Breast epithelium (tissue), 4 donors: ENCODE data around the gene CHURC1. TPM values are rescaled to one million over a fixed set of nuclear protein-coding genes. Genes with fewer than 3 reads are reported as not detected.

Source experiments
- DNase-seq, 2 donors: peaks; one replicate each; pipeline ENCODE4 v3.0.0-alpha.2; 2019; ENCODE audit warnings: low spot score in 2 of 2
- H3K27ac ChIP-seq, 2 donors: fragments of 200-600 bp; sonication (generic) in 1 of 2; one replicate each; pipeline ENCODE4 v1.5.1; 2016 to 2019; ENCODE audit warnings: mild to moderate bottlenecking in 1 of 2
- H3K27me3 ChIP-seq, 2 donors: fragments of 200-600 bp; sonication (generic) in 1 of 2; one replicate each; pipeline versions ENCODE4 v1.5.1 to v1.6.0; 2017 to 2019; ENCODE audit warnings: control low read depth in 1 of 2, mild to moderate bottlenecking in 1 of 2
- H3K36me3 ChIP-seq: fragments of 200-600 bp; one replicate; pipeline ENCODE4 v1.5.1; 2019
- H3K4me1 ChIP-seq, 2 donors: fragments of 200-600 bp; sonication (generic); one replicate each; pipeline ENCODE4 v1.5.1; 2016 to 2019; ENCODE audit warnings: control low read depth in 1 of 2
- H3K4me3 ChIP-seq, 3 donors: fragments of 200-600 bp; sonication (generic); 1 replicate in 2 of 3; 2 replicates in 1 of 3; pipeline ENCODE4 v1.5.1; 2016 to 2019; ENCODE audit warnings: mild to moderate bottlenecking in 3 of 3, moderate library complexity in 2 of 3
- H3K9me3 ChIP-seq, 2 donors: fragments of 200-600 bp; sonication (generic) in 1 of 2; one replicate each; pipeline ENCODE4 v1.5.1; 2016 to 2019; ENCODE audit warnings: control low read depth in 1 of 2
- CTCF ChIP-seq, 3 donors: fragments of 450-650 bp; IDR thresholded peaks; one replicate each; pipeline ENCODE4 v1.5.1; 2016 to 2017; ENCODE audit warnings: antibody characterized with exemption in 3 of 3, mild to moderate bottlenecking in 3 of 3, moderate library complexity in 3 of 3
- POLR2A ChIP-seq: fragments of 450-650 bp; IDR thresholded peaks from one replicate; pipeline ENCODE4 v1.6.1; 2016; ENCODE audit warnings: antibody characterized with exemption, mild to moderate bottlenecking, moderate library complexity
- POLR2AphosphoS5 ChIP-seq, 3 donors: sonication (generic); formaldehyde crosslinking; IDR thresholded peaks; one replicate each; pipeline ENCODE4 v1.6.1; 2017; ENCODE audit warnings: antibody characterized with exemption in 3 of 3
- intact Hi-C: fragments of 100-400 bp; cut with DNase I; formaldehyde crosslinking; loops from one replicate; pipeline ENCODE4 v1.15.1; 2023; ENCODE audit warnings: low total_unique reads
- total RNA-seq, 3 donors: library from RNA; depleted of rRNA; stranded (reverse); fragments of >200 nt; gene quantifications; one replicate each; pipeline ENCODE4 v1.1.0, GENCODE V29; 2016

CHURC1 gene
- total RNA-seq, 3 donors from 2014 or later, result 85.6 to 122 (median 102) TPM

GRCh38 chr14:64955297-64955696 lies 41.0 kb downstream of the CHURC1 start:
- peak in 1 of 2 donors; percentile 46 for DNase-seq
- Histone ChIP-seq H3K36me3 (no peaks in the 10 kb centered on the region), H3K27me3 (no peaks in the 10 kb centered on the region), H3K9me3 (no peaks in the 10 kb centered on the region), H3K4me3 (no peak overlapping the region), H3K27ac (no peak overlapping the region), H3K4me1 (peaks cover 0 to under 1% of the 10 kb centered on the region in 2 donors)
- TF ChIP-seq POLR2A (no peak), POLR2AphosphoS5 (IDR thresholded peaks at IDR 0.05) (no peak), CTCF (IDR thresholded peaks at IDR 0.05) (no peak)
- intact Hi-C loops, result no loop called here

GRCh38 chr14:64956697-64957406 lies 42.6 kb downstream of the CHURC1 start:
- Histone ChIP-seq H3K4me3 (no peak overlapping the region), H3K27me3 (no peaks in the 10 kb centered on the region), H3K36me3 (no peaks in the 10 kb centered on the region), H3K4me1 (peaks cover 0 to 11% of the 10 kb centered on the region in 2 donors), H3K9me3 (no peaks in the 10 kb centered on the region), H3K27ac (peak overlapping the region in 1 of 2 donors; percentile 1)
- no peak for TF ChIP-seq POLR2A
- TF ChIP-seq CTCF (IDR thresholded peaks at IDR 0.05), result no peak
- no peak for TF ChIP-seq POLR2AphosphoS5 (IDR thresholded peaks at IDR 0.05)
- intact Hi-C loops, result no loop called here
- DNase-seq, result peak in 1 of 2 donors; percentile 0

- Histone ChIP-seq H3K4me1 (peaks cover 0 to 11% of the 10 kb centered on the region in 2 donors), H3K4me3 (no peak overlapping the region), H3K36me3 (no peaks in the 10 kb centered on the region), H3K27me3 (no peaks in the 10 kb centered on the region), H3K27ac (peak overlapping the region in 1 of 2 donors; percentile 12), H3K9me3 (no peaks in the 10 kb centered on the region)
- intact Hi-C loops, result no loop called here
- no peak for DNase-seq
- TF ChIP-seq POLR2A (no peak), POLR2AphosphoS5 (IDR thresholded peaks at IDR 0.05) (no peak), CTCF (IDR thresholded peaks at IDR 0.05) (no peak)
These were observed 43.9 kb downstream of the CHURC1 start for GRCh38 chr14:64958201-64958600.

- TF ChIP-seq CTCF (IDR thresholded peaks at IDR 0.05) (no peak), POLR2AphosphoS5 (IDR thresholded peaks at IDR 0.05) (no peak), POLR2A (no peak)
- no peak for DNase-seq
These were observed 44.5 kb downstream of the CHURC1 start for GRCh38 chr14:64958743-64959142.

GRCh38 chr14:64960762-64961276 lies 46.6 kb downstream of the CHURC1 start:
- Histone ChIP-seq H3K27me3 (no peaks in the 10 kb centered on the region), H3K4me1 (peaks cover 0 to 11% of the 10 kb centered on the region in 2 donors), H3K27ac (peak overlapping the region; percentile 51 to 54), H3K4me3 (no peak overlapping the region), H3K9me3 (no peaks in the 10 kb centered on the region), H3K36me3 (no peaks in the 10 kb centered on the region)
- TF ChIP-seq POLR2A (no peak), CTCF (IDR thresholded peaks at IDR 0.05) (no peak), POLR2AphosphoS5 (IDR thresholded peaks at IDR 0.05) (no peak)
- peak; percentile 45 to 68 for DNase-seq
- intact Hi-C loops, result no loop called here

More at GRCh38 chr14:64958743-64959142, 44.5 kb downstream of the CHURC1 start:
- intact Hi-C loops, result no loop called here
- Histone ChIP-seq H3K4me1 (peaks cover 0 to 11% of the 10 kb centered on the region in 2 donors), H3K36me3 (no peaks in the 10 kb centered on the region), H3K27ac (peak overlapping the region in 1 of 2 donors; percentile 12), H3K9me3 (no peaks in the 10 kb centered on the region), H3K4me3 (no peak overlapping the region), H3K27me3 (no peaks in the 10 kb centered on the region)
